ENCODE results near the gene SLC26A5.
"Not testable (repeated sequence)": the region's sequence is repeated elsewhere in the genome, so short reads cannot be mapped to it uniquely, and the experiment has no call there.

Gene SLC26A5

DNA sequence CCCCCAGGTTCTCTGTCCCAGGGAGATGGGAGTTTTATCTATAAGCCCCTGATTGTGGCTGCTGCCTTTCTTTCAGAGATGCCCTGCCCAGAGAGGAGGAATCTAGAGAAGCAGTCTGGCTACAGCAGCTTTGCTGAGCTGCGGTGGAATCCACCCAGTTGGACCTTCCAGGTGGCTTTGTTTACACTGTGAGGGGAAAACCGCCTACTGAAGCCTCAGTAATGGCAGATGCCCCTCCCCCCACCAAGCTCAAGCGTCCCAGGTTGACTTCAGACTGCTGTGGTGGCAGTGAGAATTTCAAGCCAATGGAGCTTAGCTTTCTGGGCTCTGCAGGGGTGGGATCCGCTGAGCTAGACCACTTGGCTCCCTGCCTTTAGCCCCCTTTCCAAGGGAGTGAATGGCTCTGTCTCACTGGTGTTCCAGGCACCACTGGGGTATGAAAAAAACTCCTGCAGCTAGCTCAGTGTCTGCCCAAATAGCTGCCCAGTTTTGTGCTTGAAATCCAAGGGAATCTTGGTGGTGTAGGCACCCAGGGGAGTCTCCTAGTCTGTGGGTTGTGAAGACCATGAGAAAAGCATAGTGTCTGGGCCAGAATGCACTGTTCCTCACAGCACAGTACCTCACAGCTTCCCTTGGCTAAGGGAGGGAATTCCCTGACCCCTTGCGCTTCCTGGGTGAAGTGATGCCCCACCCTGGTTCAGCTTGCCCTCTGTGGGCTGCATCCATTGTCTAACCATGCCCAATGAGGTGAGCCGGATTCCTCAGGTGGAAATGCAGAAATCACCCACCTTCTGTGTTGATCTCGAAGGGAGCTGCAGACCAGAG is 40.0 kb downstream of the SLC26A5 start:
- FAIRE-seq, result not testable (repeated sequence)

DNA sequence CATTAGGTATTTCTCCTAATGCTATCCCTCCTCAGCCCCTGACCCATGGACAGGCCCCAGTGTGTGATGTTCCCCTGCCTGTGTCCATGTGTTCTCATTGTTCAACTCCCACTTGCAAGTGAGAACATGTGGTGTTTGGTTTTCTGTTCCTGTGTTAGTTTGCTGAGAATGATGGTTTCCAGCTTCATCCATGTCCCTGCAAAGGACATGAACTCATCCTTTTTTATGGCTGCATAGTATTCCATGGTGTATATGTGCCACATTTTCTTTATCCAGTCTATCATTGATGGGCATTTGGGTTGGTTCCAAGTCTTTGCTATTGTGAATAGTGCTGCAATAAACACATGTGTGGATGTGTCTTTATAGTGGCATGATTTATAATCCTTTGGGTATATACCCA is 46.3 kb downstream of the SLC26A5 start:
- not testable (repeated sequence) for FAIRE-seq

DNA sequence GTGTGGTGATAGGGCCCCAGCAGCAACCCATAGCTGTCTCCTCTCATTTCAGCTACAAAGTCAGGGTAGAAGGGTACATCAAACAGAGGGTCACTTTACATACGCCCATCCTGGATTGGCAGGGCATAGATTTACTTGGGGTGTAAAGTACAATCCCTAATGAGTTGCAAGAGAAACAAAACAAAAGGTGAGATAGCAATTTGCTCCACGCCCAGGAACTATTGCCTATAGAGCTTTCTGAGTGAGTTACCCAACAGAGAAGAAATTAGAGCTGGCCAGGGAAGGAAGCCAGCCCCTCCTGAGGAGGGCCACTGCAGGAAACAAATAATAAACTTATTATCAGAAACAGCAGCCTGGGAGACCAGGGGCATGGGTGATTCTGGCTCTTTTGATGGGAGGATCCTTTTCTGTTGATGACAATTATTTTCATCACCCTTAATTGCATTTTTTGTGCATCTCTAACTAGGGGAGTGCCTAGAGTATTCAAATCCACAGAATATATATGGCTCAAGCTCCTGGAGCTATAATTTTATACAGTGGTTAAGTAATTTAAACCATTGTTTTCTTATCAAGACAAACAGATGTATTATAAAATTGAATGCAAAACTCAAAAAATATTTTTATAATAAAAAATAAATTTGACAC is 47.4 kb downstream of the SLC26A5 start:
- no peak for FAIRE-seq

DNA sequence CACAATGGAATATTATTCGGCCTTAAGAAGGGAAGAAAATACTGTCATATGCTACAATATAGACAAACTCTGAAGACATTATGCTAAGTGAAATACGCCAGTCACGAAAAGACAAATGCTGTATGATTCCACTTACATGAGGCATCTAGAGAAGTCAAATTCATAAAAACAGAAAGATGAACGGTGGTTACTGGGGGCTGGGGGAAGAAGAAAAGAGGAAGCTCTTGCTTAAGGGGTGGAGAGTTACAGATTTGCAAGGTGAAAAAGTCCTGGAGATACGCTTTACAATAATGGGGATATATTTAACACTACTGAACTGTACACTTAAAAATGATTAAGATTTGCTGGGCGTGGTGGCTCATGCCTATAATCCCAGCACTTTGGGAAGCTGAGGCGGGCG is 49.5 kb downstream of the SLC26A5 start:
- no peak for FAIRE-seq

DNA sequence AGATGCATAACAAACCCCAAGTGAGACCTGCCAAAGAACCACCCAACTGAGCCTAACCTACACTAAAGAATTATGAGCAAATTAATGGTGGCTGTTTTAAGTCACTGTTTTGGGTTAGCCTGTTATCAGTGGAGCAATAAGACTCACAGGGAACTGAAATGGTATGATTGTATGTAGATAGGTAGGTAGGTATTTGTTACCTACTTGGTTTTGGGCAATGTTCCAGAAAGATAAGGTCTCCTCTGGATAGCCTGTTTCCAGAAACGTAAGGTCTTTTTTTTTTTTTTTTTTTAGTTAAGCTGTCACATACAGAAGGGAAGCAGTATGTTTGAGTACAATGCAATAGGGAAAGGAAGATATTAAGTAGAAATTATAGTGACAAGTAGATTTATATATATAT is 50.9 kb downstream of the SLC26A5 start:
- no peak for FAIRE-seq

DNA sequence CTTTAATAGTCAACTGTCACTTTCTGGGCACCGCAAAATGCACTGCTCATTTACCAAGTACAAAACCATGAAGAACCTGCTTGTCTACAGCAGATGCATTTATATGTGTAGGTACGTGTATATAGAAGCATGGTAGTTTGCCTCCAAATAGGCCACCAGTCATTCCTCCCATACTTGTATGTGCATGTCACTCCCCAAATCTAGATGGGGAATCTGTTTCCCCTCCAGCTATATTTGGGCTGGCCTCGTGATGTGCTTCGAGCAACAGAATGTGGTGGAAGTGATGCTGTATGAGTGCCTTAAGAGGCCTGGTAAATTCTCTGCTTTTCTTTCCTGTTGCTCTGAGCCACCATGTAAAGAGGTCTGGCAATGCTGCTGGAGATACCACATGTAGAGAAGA is 51.4 kb downstream of the SLC26A5 start:
- FAIRE-seq, result no peak

DNA sequence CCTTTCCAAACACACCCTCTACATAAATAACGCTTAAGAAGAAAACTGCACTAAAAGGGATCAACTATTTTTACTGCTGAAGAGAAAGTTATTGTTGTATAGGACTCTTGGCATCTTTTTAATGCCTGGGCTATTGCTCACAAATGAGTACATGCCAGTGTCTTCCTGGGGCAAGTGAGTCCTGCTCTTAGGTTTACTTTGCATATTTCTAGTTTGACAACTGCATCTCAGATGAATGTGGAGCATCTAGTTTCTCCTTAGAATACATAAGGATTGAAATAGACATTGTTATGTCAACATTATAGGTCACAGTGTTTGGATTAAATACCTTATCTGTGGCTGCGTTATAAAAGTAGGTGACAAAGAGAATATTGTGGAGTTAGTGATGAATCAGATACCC is 54.0 kb downstream of the SLC26A5 start:
- FAIRE-seq, result no peak

DNA sequence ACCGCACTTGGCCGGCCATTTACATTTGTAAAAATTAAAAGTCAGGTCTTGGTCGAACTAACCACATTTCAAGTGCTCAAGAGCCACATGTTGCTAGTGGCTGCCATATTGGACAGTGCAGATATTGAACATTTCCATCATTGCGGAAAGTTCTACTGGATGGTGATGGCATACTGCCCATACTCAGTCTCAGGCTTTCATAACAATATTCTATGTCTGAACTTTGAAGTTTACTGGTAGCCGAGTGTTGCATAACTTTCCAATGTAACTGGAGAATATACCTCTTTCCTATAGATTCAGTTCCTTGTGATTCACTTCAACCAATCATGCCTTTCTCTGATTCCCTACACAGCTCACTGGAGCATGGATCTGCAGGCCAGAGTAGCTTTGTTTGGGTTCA is 54.9 kb downstream of the SLC26A5 start:
- no peak for FAIRE-seq

DNA sequence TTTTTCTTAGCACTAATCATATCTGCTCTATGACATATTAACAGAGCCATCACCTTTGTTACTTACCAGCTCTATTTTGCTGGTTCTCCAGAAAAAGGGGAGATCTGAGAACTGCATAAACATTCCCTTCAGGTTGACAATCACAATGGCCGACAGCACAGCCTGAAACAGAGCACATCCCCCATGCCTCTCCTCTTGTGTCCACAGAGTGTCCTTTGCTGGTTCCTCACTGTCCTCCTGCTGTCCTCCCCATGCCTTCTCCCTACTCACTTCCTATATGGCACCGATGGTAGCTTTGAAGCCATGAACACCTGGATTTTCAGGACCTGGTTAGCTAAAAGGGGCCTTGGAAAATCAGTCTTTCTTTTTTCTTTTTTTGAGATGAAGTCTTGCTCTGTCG is 56.7 kb downstream of the SLC26A5 start:
- FAIRE-seq, result no peak

DNA sequence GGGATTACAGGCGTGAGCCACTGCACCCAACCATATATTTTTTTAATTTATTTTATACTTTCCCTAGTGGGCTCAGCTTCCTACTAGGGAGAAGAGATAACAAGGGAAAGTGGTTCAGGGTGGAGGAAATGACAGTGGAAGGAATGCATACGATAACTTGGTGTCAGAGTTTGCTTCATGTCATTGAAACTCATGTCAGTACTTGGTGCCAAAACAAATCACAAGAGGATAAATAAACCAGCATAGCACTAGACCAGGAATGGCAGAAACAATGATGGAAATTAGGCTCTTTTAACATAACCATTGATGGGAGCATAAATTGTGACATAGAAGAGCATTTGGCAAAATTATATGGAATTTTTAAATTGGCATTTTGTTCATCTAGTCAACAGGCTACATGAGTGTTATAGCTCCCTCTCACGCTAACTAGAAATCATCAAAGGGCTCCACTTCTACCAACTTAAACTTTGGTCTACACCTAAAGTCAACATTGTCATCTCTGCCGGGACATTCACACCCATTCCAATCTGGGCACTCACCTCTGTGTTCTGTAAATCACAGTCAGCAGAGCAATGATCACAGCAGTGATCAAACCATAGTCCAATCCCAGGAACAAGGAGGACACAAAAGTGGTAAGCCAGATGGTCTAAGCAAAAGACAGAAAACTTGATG is 57.4 kb downstream of the SLC26A5 start:
- no peak for FAIRE-seq

DNA sequence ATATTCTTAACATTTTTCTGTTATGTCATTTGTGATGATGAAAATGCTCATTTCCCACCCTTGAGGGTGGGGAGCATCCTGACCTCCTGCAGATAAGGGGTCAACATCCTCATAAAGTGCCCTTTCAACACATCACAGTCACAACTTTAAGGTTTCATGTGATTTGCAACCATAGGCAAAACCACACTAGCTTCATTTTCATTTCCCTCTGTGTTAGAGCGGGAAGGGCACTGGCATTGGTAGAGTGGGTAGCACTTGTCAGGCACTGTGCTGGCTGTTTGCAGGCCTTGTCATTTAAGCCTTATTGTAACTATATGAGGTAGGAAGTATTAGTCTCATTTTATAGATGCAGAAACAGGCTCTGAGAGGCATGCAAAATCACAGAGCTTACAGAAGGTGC is 58.8 kb downstream of the SLC26A5 start:
- no peak for FAIRE-seq

DNA sequence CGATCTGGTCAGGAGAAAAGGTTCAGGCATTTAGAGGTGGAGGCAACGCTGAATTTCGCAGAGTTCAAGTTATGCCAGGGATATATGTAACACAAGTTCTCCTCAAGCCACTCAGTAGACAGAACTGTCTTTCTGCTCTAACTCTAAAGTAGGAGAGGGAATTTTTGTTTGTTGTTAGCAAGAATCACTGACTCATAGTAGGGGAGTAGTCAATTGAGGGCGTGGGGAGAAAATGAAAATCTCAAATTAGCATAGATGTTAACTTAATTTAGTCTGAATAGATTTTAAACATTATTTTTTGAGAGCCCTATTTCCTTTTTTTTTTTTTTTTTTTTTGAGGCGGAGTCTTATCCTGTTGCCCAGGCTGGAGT is 64.0 kb downstream of the SLC26A5 start:
- FAIRE-seq, result no peak

DNA sequence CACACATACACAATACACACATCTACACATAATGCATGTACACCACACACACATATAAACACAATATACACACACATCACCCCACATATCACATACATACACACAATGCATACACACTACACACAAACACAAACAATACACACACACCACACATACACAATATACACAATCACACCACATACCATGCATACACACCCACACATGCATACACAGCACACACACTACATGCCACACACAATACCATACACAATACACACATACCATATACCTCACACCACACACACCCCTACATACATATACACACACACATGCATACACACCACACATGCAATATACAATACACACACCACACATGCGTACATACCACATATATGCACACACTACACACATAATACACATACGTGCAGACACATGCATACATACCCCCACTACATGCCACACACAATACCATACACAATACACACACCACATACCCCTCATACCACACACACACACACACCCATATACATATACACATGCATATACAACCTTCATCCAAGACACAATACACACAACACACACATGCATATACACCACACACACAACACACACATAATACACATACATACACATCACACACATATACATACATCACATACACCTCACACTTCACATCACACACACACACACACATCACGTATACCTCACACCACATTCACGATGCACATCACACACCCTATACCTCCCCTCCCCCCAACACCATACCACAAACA is 64.6 kb downstream of the SLC26A5 start:
- FAIRE-seq, result no peak

DNA sequence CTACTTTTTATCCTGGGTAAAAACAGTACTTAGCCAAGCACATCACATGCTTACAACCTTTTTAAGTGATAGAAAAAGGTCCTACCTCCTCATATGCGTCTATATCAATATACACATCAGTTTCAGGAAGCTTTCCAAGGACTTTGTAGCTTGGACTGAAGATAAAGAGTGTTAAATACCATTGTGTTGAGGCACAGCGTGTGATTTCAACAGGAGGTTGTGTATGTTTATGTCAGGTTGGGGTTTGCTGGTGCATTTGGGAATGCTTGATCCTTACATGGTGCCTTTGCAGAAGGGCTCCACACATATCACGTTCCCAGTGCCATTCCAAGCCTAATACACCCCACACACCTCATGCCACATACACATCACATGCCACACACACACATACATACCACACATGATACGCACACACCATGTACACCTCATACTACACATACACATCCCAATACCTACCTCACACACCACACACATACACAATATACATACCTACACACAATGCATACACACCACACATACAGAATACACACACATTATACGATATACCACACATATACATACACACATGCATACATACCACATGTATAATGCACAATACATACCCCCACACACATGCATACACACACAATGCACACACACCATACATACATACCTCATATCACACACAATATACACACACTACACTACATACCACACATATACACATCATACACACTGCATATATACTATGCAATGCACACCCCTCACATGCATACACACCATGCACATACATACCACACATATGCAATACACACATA is 65.4 kb downstream of the SLC26A5 start:
- FAIRE-seq, result no peak

DNA sequence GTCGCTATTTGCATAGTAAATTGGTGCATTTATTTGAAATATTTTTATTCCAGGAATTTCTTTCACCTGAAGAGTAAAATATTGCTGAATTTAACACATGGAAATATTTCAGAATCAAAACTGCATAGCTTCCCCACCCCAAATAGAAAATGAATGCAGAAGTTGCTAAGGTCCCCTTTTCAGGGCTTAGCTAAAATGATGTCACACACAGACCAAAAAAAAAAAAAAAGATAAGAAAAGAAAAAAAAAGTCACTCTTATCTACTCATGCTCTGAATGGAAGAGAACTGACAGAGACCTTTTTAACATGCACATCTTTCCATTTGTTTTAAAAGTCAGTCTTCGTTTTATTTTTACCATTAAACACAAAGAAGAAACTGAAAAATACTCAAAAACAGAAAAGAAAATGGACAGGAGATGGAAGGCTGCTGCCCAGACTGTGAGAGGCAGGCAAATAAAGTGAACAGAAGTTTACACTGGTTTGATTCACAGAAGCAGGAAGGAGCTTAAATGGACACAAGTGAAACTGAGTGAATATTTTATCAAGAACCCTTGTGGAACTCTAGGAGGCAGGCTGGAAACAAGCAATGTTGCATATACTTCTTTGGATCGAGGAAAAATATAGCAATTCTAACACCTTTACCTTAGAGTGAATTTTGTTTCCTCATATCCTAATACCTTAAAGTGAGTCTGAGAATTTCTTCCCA is 66.6 kb downstream of the SLC26A5 start:
- FAIRE-seq, result no peak

DNA sequence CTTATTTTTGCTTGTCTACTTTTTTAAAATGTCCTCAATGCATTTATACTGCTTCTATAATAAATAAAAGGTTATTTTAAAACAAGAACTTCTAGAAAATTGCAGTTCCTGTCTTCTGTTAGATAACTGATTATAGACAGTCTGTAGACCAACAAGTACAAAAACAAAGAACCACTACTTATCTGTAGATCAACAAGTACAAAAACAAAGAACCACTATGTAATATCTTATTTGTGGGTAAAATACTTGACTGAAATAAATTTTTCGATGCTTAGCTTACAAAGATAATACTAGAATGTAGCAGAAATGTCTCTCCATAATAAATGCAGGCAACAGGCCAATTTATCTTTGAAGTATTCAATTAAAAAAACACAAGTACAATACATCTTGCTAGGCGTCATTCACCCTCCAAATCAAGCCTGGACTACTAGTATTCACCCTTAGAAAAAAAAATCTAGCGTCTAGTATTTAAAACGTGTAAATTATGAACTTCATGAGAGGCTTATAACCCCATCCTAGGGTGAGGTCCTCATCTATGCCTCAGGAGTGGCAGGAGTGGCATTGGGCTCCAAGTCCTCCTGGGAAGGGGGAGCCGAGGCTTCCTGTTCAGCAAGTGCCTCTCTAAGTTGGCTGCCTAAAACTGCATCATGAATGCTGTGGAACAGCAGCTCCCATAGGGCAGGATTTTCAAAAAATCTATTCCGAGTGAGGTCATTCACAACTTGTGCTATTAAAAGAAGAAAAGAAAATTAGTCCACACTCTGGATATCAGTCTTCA is 72.0 kb downstream of the SLC26A5 start:
- FAIRE-seq, result no peak

DNA sequence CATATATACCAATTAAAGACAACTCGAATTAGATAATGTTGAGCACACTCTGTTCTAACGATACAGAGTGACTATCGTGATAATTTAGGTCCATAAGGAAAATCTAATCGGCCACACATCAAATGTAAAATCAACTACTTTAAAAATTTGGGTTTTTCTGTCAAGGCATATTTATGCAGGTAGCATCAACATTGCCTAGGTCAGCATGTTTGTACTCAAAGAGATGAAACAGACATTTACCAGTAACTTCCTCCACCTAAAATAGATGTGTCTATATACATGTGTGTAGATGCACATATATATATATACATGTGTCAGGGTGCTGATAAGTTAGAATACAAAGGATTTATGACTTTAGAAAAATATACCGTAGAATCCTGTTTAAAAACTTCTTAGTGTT is 76.6 kb downstream of the SLC26A5 start:
- FAIRE-seq, result no peak

DNA sequence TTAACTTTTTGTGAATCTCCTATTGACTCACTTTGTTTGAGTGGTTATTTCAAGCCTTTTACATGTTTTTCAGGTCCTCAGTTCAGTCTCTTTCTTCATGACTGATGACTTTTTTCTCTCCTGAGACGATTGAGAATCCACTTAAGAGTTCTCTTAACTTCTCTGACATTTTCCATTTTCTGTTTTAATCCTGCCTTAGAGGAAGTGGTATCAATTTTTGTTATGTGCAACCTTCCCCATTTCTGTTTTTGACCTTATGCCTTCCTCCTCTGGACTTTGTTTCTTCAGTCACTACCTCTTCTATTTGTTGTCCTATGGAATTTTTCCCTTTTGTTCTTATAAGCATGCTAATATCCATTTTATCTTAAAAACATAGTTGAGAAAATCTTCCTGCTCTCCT is 96.2 kb downstream of the SLC26A5 start:
- FAIRE-seq, result no peak

DNA sequence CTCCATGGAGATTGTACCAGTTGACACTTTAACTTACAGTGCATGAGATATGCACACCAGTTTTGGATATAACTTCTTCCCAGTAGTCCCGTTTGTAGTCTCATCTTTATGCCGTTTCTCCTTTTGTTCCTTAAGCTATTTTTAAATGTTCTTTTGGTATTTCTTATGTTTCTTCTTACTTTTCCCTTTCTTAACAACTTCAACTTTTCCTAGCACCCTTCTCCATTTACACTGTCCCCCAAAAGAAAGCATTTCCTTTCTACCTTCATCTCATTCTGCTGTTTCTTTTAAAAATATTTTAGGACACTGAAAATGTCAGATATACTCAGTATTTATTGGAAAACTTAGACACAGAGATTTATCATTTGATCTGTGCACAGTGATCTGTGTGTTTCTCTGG is 97.0 kb downstream of the SLC26A5 start:
- FAIRE-seq, result no peak

DNA sequence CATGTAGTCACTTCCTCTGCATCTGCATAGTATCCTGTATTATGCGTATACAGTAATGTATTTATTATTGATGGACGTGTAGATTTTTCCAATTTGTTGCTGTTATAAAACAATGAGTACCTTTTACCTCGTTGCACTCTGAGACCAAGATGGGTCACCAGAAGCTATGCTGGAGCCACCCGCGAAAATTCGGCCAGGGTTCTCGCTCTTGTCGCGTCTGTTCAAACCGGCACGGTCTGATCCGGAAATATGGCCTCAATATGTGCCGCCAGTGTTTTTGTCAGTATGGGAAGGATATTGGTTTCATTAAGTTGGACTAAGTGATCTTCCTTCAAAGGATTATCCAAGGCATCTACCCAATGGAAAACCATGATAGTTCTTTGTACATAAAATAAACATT is 97.6 kb downstream of the SLC26A5 start:
- FAIRE-seq, result no peak

All from TTC549 (cell line).